Measurements from ENCODE around the gene MERTK. TPM values are rescaled to one million over a fixed set of nuclear protein-coding genes. Genes with fewer than 3 reads are reported as not detected.

The MERTK gene
- total and polyA plus RNA-seq, 3 donors from 2014 or later, result 28.9 to 74.2 (median 73.8) TPM

GRCh38 chr2:111883661-111884591 is 14.5 kb upstream of the MERTK start, which contains the start of gene ANAPC1:
Gene ANAPC1 (minus strand): TSS chr2:111884193. CDS start chr2:111880825, 3,368 bp downstream.
- 1% methylated on average over 25 to 60 of the region's 73 CpGs for WGBS, 2 donors
- intact Hi-C loops (cut with DNase I; ENCODE audit: low total_unique reads), result no loop called here
- no peak for TF ChIP-seq POLR2A (IDR thresholded peaks at IDR 0.05)
- no peak for TF ChIP-seq CTCF (IDR thresholded peaks at IDR 0.05)

GRCh38 chr2:111884592-111884964 is 13.8 kb upstream of the MERTK start:
- WGBS, 2 donors, result 16 to 20% methylated on average over 10 to 11 of the region's 11 CpGs
- no peaks in the 10 kb centered on the region for H3K4me1 ChIP-seq
- H3K4me3 ChIP-seq, result peak overlapping the region; percentile 90 to 97
- no peaks in the 10 kb centered on the region for H3K36me3 ChIP-seq (ENCODE audit: low read depth, missing control alignments)
- H3K27ac ChIP-seq, result peak overlapping the region; percentile 78 to 87
- no peak for DNase-seq
- H3K27me3 ChIP-seq, result no peaks in the 10 kb centered on the region
- no peaks in the 10 kb centered on the region for H3K9me3 ChIP-seq
- intact Hi-C loops (cut with DNase I; ENCODE audit: low total_unique reads), result no loop called here
- TF ChIP-seq CTCF (IDR thresholded peaks at IDR 0.05) (no peak), POLR2A (IDR thresholded peaks at IDR 0.05) (no peak)

More at GRCh38 chr2:111883661-111884591, 14.5 kb upstream of the MERTK start, which contains the start of gene ANAPC1:
- no peaks in the 10 kb centered on the region for H3K4me1 ChIP-seq
- H3K4me3 ChIP-seq, result peak within 1 kb of the TSS; percentile 90 to 97
- DNase-seq, result peak; percentile 93
- peak within 1 kb of the TSS; percentile 78 to 87 for H3K27ac ChIP-seq
- no peaks in the 10 kb centered on the region for H3K27me3 ChIP-seq
- no peaks in the 10 kb centered on the region for H3K9me3 ChIP-seq
- H3K36me3 ChIP-seq (ENCODE audit: low read depth, missing control alignments), result no peaks in the 10 kb centered on the region

- WGBS, 2 donors, result 64 to 68% methylated on average over 3 of the region's 3 CpGs
- TF ChIP-seq POLR2A (IDR thresholded peaks at IDR 0.05), result no peak
- TF ChIP-seq CTCF (IDR thresholded peaks at IDR 0.05), result no peak
- Histone ChIP-seq H3K36me3 (ENCODE audit: low read depth, missing control alignments) (no peaks in the 10 kb centered on the region), H3K27me3 (no peaks in the 10 kb centered on the region), H3K27ac (no peak overlapping the region), H3K9me3 (no peaks in the 10 kb centered on the region), H3K4me1 (peaks cover 18% of the 10 kb centered on the region), H3K4me3 (no peak overlapping the region)
- intact Hi-C loops (cut with DNase I; ENCODE audit: low total_unique reads), result no loop called here
- no peak for DNase-seq
Measured at GRCh38 chr2:111896024-111896423, 2.4 kb upstream of the MERTK start.

- TF ChIP-seq CTCF (IDR thresholded peaks at IDR 0.05), result no peak
- TF ChIP-seq POLR2A (IDR thresholded peaks at IDR 0.05), result no peak
- H3K27me3 ChIP-seq, result no peaks in the 10 kb centered on the region
- no peak overlapping the region for H3K27ac ChIP-seq
- 72 to 78% methylated on average over 6 of the region's 6 CpGs for WGBS, 2 donors
- H3K4me1 ChIP-seq, result peaks cover 24% of the 10 kb centered on the region
- no peaks in the 10 kb centered on the region for H3K36me3 ChIP-seq (ENCODE audit: low read depth, missing control alignments)
- no peak overlapping the region for H3K4me3 ChIP-seq
- intact Hi-C loops (cut with DNase I; ENCODE audit: low total_unique reads), result no loop called here
- H3K9me3 ChIP-seq, result no peaks in the 10 kb centered on the region
- no peak for DNase-seq
Measured at GRCh38 chr2:111896576-111896975, 1.8 kb upstream of the MERTK start.
